GM18951 (cell line): Measurements from ENCODE around the gene EML2.

Experiments used
- POLR2A ChIP-seq: IDR thresholded peaks from 4 replicates; pipeline ENCODE4 v1.6.1; 2011; ENCODE audit warnings: mild to moderate bottlenecking; ENCODE audit not compliant: insufficient read length, insufficient read depth; ENCODE audit errors: extremely low read depth
- in situ Hi-C: fragments of 300-500 bp; cut with MboI; formaldehyde crosslinking; loops from one replicate; pipeline ENCODE4 v1.12.0; 2022; ENCODE audit warnings: low sequenced_read_pairs, mixed read lengths, inconsistent platforms; ENCODE audit not compliant: unreplicated experiment

EML2 gene

DNA sequence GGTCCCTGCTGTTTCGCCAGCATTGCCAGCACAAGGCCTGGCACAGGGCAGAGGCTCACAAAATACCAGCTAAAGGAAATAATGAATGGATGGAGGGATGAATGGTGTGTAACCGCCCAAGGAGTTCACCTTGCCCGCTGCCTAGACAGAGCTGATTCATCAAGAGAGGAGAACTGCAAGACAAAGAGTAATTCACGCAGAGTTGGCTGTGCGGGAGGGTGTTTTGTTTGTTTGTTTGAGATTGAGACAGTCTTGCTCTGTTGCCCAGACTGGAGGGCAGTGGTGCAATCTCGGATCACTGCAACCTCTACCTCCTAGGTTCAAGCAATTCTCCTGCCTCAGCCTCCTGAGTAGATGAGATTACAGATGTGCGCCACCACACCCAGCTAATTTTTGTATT is 57.6 kb downstream of the EML2 start:
- TF ChIP-seq POLR2A = no peak
- in situ Hi-C loops = no loop called here

- TF ChIP-seq POLR2A = no peak
- in situ Hi-C loops = no loop called here
These were observed 60.3 kb downstream of the EML2 start for GRCh38 chr19:45578861-45579260.

- TF ChIP-seq POLR2A = no peak
- in situ Hi-C loops = no loop called here
These were observed 61.9 kb downstream of the EML2 start for GRCh38 chr19:45577111-45577905.

GRCh38 chr19:45576682-45577081 is 62.5 kb downstream of the EML2 start:
- in situ Hi-C loops = no loop called here
- TF ChIP-seq POLR2A = no peak

GRCh38 chr19:45575216-45575615 is 64.0 kb downstream of the EML2 start:
- in situ Hi-C loops = no loop called here
- no peak for TF ChIP-seq POLR2A

GRCh38 chr19:45574526-45574925 is 64.7 kb downstream of the EML2 start:
- no peak for TF ChIP-seq POLR2A
- in situ Hi-C loops = no loop called here

- no peak for TF ChIP-seq POLR2A
- in situ Hi-C loops = no loop called here
These were observed 67.6 kb downstream of the EML2 start for GRCh38 chr19:45571457-45572220.

- TF ChIP-seq POLR2A = no peak
- in situ Hi-C loops = no loop called here
These were observed 69.4 kb downstream of the EML2 start for GRCh38 chr19:45569619-45570421.

GRCh38 chr19:45568732-45569131 is 70.5 kb downstream of the EML2 start:
- in situ Hi-C loops = no loop called here
- TF ChIP-seq POLR2A = no peak

- in situ Hi-C loops = no loop called here
These were observed 71.6 kb downstream of the EML2 start for GRCh38 chr19:45567609-45568008.

DNA sequence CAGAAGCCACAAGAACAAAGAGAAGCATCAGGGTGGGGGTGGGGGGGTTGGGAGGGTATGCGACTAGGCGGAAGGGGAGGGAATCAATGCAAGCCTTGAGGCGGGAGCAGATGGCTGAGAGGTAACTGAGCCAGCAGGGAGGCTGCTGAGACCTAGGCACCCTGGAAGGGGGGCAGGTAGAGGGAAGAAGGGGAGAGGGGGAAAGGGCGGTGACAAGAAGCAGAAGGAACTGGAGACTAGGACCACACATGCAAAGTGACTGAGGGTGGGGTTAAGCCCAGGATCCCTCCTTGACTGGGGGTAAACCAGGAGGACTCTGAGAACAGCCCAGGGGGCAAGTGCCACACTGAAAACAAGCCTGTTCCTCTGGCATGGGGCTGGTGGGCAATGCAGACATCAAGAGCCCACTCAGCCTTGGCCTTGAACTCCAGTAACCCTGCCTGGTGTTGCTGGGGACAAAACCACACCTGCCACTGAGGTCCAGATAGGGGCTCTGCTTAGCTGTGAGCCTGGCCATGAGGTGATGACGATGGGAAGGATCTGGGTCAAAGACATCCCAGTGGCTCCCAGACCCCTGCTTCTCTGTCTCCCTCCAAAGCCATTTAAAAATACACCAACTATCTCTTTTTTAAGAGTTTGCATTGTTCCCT is 74.9 kb downstream of the EML2 start:
- TF ChIP-seq POLR2A = no peak
- in situ Hi-C loops = no loop called here

More at GRCh38 chr19:45567609-45568008, 71.6 kb downstream of the EML2 start:
- TF ChIP-seq POLR2A = no peak

DNA sequence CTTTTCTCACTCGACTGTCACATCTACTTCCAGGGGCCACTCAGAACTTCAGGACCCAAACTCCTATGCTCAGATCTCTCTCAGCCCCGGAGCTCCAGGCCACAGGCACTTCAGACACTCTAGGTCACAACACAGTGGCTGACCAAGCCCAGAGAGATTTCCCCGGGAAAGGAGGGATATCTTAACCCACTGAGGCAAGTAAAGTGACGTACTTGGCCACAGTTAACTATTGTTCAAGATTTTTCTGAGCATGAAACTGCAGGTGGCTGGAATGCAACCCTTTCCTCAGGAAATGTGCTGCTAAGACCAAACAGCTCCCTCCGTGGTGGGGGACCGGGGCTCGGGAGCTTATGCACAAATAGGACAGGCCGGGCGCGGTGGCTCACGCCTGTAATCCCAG is 78.5 kb downstream of the EML2 start:
- in situ Hi-C loops = no loop called here

GRCh38 chr19:45560038-45560437 is 79.2 kb downstream of the EML2 start:
- TF ChIP-seq POLR2A = no peak
- in situ Hi-C loops = no loop called here

More for the DNA sequence above, 78.5 kb downstream of the EML2 start:
- TF ChIP-seq POLR2A = no peak
